Esophagus (tissue), 2 donors: Measurements from ENCODE around the gene ACAA2. TPM values are rescaled to one million over a fixed set of nuclear protein-coding genes. Genes with fewer than 3 reads are reported as not detected.
"Not testable (repeated sequence)": the region's sequence is repeated elsewhere in the genome, so short reads cannot be mapped to it uniquely, and the experiment has no call there.

Experiments used
- H3K27ac ChIP-seq, 2 donors: one replicate each; pipeline ENCODE4 v1.5.1; 2013; ENCODE audit warnings: low read depth in 2 of 2, mild to moderate bottlenecking in 2 of 2, inconsistent platforms in 1 of 2, low read length in 1 of 2, moderate library complexity in 1 of 2
- H3K27me3 ChIP-seq, 2 donors: one replicate each; pipeline ENCODE4 v1.6.1; 2013; ENCODE audit warnings: low read length in 2 of 2, control low read depth in 1 of 2, mild to moderate bottlenecking in 1 of 2; ENCODE audit not compliant: insufficient read depth in 2 of 2, control insufficient read depth in 1 of 2
- H3K36me3 ChIP-seq, 2 donors: one replicate each; pipeline ENCODE4 v1.6.1; 2013; ENCODE audit warnings: low read length in 1 of 2; ENCODE audit not compliant: control insufficient read depth in 2 of 2, insufficient read depth in 2 of 2
- H3K4me1 ChIP-seq, 2 donors: one replicate each; pipeline ENCODE4 v1.6.1; 2013; ENCODE audit warnings: low read length in 1 of 2; ENCODE audit not compliant: control insufficient read depth in 2 of 2, insufficient read depth in 2 of 2
- H3K4me3 ChIP-seq, 2 donors: one replicate each; pipeline ENCODE4 v1.5.1; 2013; ENCODE audit warnings: low read length in 2 of 2, mild to moderate bottlenecking in 2 of 2, low read depth in 1 of 2, moderate library complexity in 1 of 2
- H3K9me3 ChIP-seq, 2 donors: one replicate each; pipeline ENCODE4 v1.6.1; 2013; ENCODE audit warnings: mild to moderate bottlenecking in 2 of 2, low read depth in 1 of 2, low read length in 1 of 2, moderate library complexity in 1 of 2; ENCODE audit not compliant: control insufficient read depth in 2 of 2, insufficient read depth in 1 of 2
- WGBS, 2 donors: extraction: QIAGEN DNeasy Blood & Tissue Kit; methylation state at CpG; one replicate each; pipeline ENCODE4 v1.1.7; 2013; 5-methylcytosine and 5-hydroxymethylcytosine counted together
- polyA plus RNA-seq, 2 donors: library from polyadenylated mRNA; stranded (reverse); fragments of 200-250 nt; gene quantifications; one replicate each; pipeline ENCODE4 v1.2.3, GENCODE V29; 2013
- donor health status: healthy with polysubstance abuse.
- donor health status: Bipolar disorder and iron deficiency.

The ACAA2 gene
- polyA plus RNA-seq, 2 donors = 13.0 to 19.0 TPM

- not testable (repeated sequence) for H3K36me3 ChIP-seq, H3K27me3 ChIP-seq
- WGBS, 2 donors = 94 to 95% methylated on average over 3 of the region's 3 CpGs
These were observed 29.7 kb downstream of the ACAA2 start for GRCh38 chr18:49783631-49784030.

GRCh38 chr18:49778826-49779465 is 34.4 kb downstream of the ACAA2 start:
- WGBS, 2 donors = 72 to 82% methylated on average over 8 of the region's 8 CpGs
- H3K36me3 ChIP-seq = no peaks in the 10 kb centered on the region
- no peak overlapping the region for H3K27ac ChIP-seq
- H3K4me1 ChIP-seq = no peaks in the 10 kb centered on the region
- no peak overlapping the region for H3K4me3 ChIP-seq
- H3K27me3 ChIP-seq = no peaks in the 10 kb centered on the region
- H3K9me3 ChIP-seq = peaks cover 0 to 2% of the 10 kb centered on the region in 2 donors

More at GRCh38 chr18:49783631-49784030, 29.7 kb downstream of the ACAA2 start:
- not testable (repeated sequence) for H3K9me3 ChIP-seq, H3K27ac ChIP-seq, H3K4me1 ChIP-seq, H3K4me3 ChIP-seq

- H3K9me3 ChIP-seq = no peaks in the 10 kb centered on the region
- no peak overlapping the region for H3K27ac ChIP-seq
- 89% methylated on average over 1 of the region's 1 CpG for WGBS, 2 donors
- H3K27me3 ChIP-seq = no peaks in the 10 kb centered on the region
- H3K36me3 ChIP-seq = no peaks in the 10 kb centered on the region
- no peak overlapping the region for H3K4me3 ChIP-seq
- no peaks in the 10 kb centered on the region for H3K4me1 ChIP-seq
These were observed 44.1 kb downstream of the ACAA2 start for GRCh38 chr18:49769047-49769728.

DNA sequence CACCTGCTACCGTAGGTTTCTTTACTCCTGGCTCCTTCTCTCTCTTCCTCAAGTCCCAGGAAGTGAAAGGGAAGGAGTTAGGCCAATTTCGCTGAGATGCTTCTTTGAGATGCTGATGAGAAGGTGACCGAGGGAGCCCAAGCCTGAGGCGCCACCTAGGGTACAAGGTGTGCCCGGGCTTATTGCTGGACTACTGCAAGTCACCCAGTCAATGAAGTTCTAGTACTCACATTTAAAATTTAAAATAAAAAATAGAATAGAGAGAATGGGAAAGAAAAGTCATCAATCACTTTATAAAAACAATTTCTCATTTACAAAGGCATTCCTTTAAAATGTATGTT is 45.3 kb downstream of the ACAA2 start:
- H3K36me3 ChIP-seq = no peaks in the 10 kb centered on the region
- no peaks in the 10 kb centered on the region for H3K27me3 ChIP-seq
- 23 to 25% methylated on average over 5 of the region's 5 CpGs for WGBS, 2 donors
- no peaks in the 10 kb centered on the region for H3K4me1 ChIP-seq
- no peak overlapping the region for H3K4me3 ChIP-seq
- H3K9me3 ChIP-seq = no peaks in the 10 kb centered on the region
- no peak overlapping the region for H3K27ac ChIP-seq

GRCh38 chr18:49767111-49768050 is 46.0 kb downstream of the ACAA2 start:
- Histone ChIP-seq H3K27ac (no peak overlapping the region), H3K4me1 (no peaks in the 10 kb centered on the region), H3K9me3 (no peaks in the 10 kb centered on the region), H3K27me3 (no peaks in the 10 kb centered on the region), H3K4me3 (no peak overlapping the region), H3K36me3 (no peaks in the 10 kb centered on the region)
- WGBS, 2 donors = 61 to 69% methylated on average over 11 of the region's 11 CpGs

DNA sequence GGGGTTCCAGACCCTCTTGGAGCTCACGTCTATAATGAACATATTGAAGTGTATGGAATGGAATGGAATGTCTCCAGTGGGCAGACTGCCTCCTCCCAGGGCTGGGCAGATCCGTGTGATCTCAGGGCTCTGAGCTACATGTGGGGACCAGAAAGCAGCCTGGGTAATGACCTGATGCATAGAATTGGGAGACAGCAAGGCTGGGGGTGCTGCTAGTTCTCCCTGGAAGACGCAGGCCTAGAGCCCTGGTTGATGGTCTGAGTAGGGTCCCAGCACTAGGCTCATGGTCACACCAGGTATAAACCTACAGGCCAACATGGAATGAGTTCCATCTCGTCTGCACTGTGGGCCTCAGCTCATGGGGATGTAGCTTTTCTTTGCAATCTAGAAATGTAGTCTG is 46.7 kb downstream of the ACAA2 start:
- Histone ChIP-seq H3K27ac (no peak overlapping the region), H3K4me1 (no peaks in the 10 kb centered on the region)
- 81 to 82% methylated on average over 4 of the region's 4 CpGs for WGBS, 2 donors

GRCh38 chr18:49764032-49764431 is 49.3 kb downstream of the ACAA2 start:
- Histone ChIP-seq H3K27ac (no peak overlapping the region), H3K9me3 (no peaks in the 10 kb centered on the region), H3K4me3 (no peak overlapping the region), H3K27me3 (no peaks in the 10 kb centered on the region), H3K36me3 (no peaks in the 10 kb centered on the region), H3K4me1 (no peaks in the 10 kb centered on the region)
- 30 to 40% methylated on average over 3 of the region's 3 CpGs for WGBS, 2 donors

More for the DNA sequence above, 46.7 kb downstream of the ACAA2 start:
- Histone ChIP-seq H3K36me3 (no peaks in the 10 kb centered on the region), H3K9me3 (no peaks in the 10 kb centered on the region), H3K4me3 (no peak overlapping the region), H3K27me3 (no peaks in the 10 kb centered on the region)

DNA sequence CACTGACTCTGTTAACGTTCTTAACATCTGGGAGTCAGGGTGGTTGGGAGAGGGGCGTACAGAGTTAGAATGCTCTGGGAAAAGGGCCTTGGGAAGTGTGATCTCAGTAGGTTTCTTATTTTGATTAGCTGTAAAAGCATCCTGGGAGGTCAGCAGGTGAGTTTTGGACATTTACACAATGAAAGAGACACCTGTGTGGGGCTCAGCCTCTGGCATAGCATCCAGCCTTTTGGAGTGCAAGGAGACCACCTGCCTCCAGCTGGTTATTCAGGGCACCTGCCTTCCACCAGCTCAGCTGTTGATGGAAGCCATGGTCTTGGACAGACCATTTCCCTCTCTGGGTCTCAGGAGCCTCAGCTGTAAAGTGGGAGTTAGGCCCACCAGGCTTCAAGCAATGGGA is 49.7 kb downstream of the ACAA2 start:
- H3K27me3 ChIP-seq = no peaks in the 10 kb centered on the region

DNA sequence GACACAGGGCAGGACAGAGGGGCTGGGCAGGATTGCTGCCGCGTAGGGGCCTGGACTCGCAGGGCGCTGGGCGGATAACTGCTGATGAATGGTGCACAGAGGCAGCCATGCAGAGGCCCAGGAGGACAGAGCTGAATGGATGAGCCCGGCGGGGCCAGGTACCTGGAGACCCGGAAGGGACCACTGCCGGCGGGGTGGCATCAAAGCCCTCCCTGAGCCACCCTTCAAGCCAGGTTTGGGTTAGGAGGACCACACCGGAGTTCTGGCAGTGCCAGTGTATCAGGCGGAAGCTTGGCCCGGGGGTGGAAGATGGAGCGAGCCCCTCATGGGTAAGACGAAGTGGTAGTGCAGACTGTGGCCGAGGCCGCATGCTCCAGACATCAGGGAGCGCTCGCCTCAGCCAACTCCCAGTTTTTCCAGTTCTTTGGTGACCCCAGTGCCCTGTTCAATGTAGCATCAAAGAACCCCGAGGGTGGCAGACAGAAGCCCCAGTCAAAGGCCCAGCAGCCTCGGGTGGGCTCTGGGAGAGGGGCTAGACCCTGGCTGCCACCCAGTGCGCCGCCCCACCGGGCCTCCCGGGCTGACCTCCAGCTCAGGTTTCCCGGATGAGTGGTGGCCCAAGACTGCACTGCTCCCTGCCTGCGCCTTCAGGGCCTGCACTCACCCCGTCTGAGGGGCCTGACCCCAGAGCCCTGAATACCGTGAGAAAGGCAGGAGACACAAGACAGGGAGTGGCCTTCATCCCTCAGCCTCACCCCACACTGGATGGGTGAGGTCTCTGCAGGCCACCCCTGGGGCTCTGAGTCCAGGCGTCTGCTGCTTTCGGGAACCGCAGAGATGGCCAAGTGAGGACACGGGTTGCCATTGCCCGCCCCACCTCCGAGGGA is 50.9 kb downstream of the ACAA2 start:
- Histone ChIP-seq H3K36me3 (no peaks in the 10 kb centered on the region), H3K9me3 (no peaks in the 10 kb centered on the region), H3K27ac (no peak overlapping the region), H3K4me1 (no peaks in the 10 kb centered on the region), H3K27me3 (no peaks in the 10 kb centered on the region), H3K4me3 (no peak overlapping the region)
- 87 to 89% methylated on average over 35 of the region's 35 CpGs for WGBS, 2 donors

More for the DNA sequence above, 49.7 kb downstream of the ACAA2 start:
- H3K4me1 ChIP-seq = no peaks in the 10 kb centered on the region
- no peak overlapping the region for H3K27ac ChIP-seq
- no peaks in the 10 kb centered on the region for H3K36me3 ChIP-seq
- WGBS, 2 donors = 84 to 85% methylated on average over 2 of the region's 2 CpGs
- H3K4me3 ChIP-seq = no peak overlapping the region
- H3K9me3 ChIP-seq = no peaks in the 10 kb centered on the region
